HFF-Myc (cell line): Measurements from ENCODE around the gene ATP13A5.

Experiments
- DNase-seq: peaks from one replicate; pipeline ENCODE4 v3.0.0-alpha.2; 2011; ENCODE audit warnings: low read depth; ENCODE audit errors: extremely low read depth
- H3K4me3 ChIP-seq: replicated peaks from 2 replicates; pipeline ENCODE4 v1.5.1; 2011; ENCODE audit warnings: low read depth, mild to moderate bottlenecking, control low read depth, low read length
- CTCF ChIP-seq: IDR thresholded peaks from 2 replicates; pipeline ENCODE4 v1.5.1; 2012; ENCODE audit warnings: mild to moderate bottlenecking, low read depth, low read length, control low read depth; ENCODE audit errors: missing control alignments

The ATP13A5 gene

GRCh38 chr3:193400304-193400703 lies 21.8 kb upstream of the ATP13A5 start:
- no peak overlapping the region for H3K4me3 ChIP-seq
- no peak for DNase-seq
- TF ChIP-seq CTCF = no peak

- TF ChIP-seq CTCF = no peak
- DNase-seq = no peak
- H3K4me3 ChIP-seq = no peak overlapping the region
Observed at GRCh38 chr3:193396451-193397244, 18.1 kb upstream of the ATP13A5 start.

GRCh38 chr3:193391902-193392301 lies 13.3 kb upstream of the ATP13A5 start:
- TF ChIP-seq CTCF = no peak

GRCh38 chr3:193389335-193389734 lies 10.8 kb upstream of the ATP13A5 start:
- H3K4me3 ChIP-seq = no peak overlapping the region
- DNase-seq = no peak
- TF ChIP-seq CTCF = no peak

More at GRCh38 chr3:193391902-193392301, 13.3 kb upstream of the ATP13A5 start:
- peak; percentile 1 for DNase-seq
- no peak overlapping the region for H3K4me3 ChIP-seq

GRCh38 chr3:193388361-193388760 lies 9.8 kb upstream of the ATP13A5 start:
- DNase-seq = no peak
- no peak for TF ChIP-seq CTCF
- H3K4me3 ChIP-seq = no peak overlapping the region

GRCh38 chr3:193387596-193387995 lies 9.0 kb upstream of the ATP13A5 start:
- DNase-seq = no peak
- no peak for TF ChIP-seq CTCF
- no peak overlapping the region for H3K4me3 ChIP-seq
